ENCODE data around the gene FGF22. TPM values are rescaled to one million over a fixed set of nuclear protein-coding genes. Genes with fewer than 3 reads are reported as not detected.

The FGF22 gene
- polyA plus RNA-seq, 3 donors: not detected

- WGBS (ENCODE audit: insufficient coverage): 48% methylated on average over 22 of the region's 22 CpGs
- peak; percentile 43 to 58 (median 55) for DNase-seq
- Mint-ChIP-seq H3K4me3 (no peak overlapping the region), H3K4me1 (peaks cover 17% of the 10 kb centered on the region), H3K36me3 (no peaks in the 10 kb centered on the region), H3K9me3 (peaks cover 0 to 6% (median 2%) of the 10 kb centered on the region in 7 donors), H3K27ac (peak overlapping the region in 1 of 7 donors; percentile 40), H3K27me3 (ENCODE audit: low read depth in 3 of 3) (peaks cover 11 to 40% (median 13%) of the 10 kb centered on the region in 3 donors)
- H3K27me3 ChIP-seq (ENCODE audit: control insufficient read depth in 2 of 2, insufficient read depth in 2 of 2, low read length in 2 of 2): peaks cover 0 to 18% of the 10 kb centered on the region in 2 donors
- peak overlapping the region; percentile 47 for H3K4me2 ChIP-seq (replicated peaks; ENCODE audit: extremely low read depth, low read length, poor library complexity, severe bottlenecking)
- no peaks in the 10 kb centered on the region for H3K9me3 ChIP-seq (replicated peaks in 1 of 2; ENCODE audit: control insufficient read depth in 1 of 2, insufficient read depth in 1 of 2, low read length in 2 of 2)
- H3K4me1 ChIP-seq (ENCODE audit: control insufficient read depth in 1 of 2, insufficient read depth in 2 of 2, low read length in 2 of 2): peaks cover 30 to 34% of the 10 kb centered on the region in 2 donors
- H4K20me1 ChIP-seq (ENCODE audit: insufficient read depth, low read length): no peaks in the 10 kb centered on the region
- H3K9ac ChIP-seq (ENCODE audit: insufficient read depth, low read length, poor library complexity, severe bottlenecking): peak overlapping the region; percentile 53
- no peaks in the 10 kb centered on the region for H3K36me3 ChIP-seq (replicated peaks in 1 of 2; ENCODE audit: control insufficient read depth in 1 of 2, insufficient read depth in 2 of 2, low read length in 2 of 2)
- H3K79me2 ChIP-seq (ENCODE audit: insufficient read depth, low read length): no peaks in the 10 kb centered on the region
- peak overlapping the region; percentile 35 to 73 for H3K27ac ChIP-seq (ENCODE audit: low read depth in 1 of 2, low read length in 2 of 2)
- H3K4me3 ChIP-seq (replicated peaks in 1 of 3; ENCODE audit: low read depth in 2 of 3, low read length in 3 of 3): peak overlapping the region in 1 of 3 experiments; percentile 34
- intact Hi-C loops (cut with micrococcal nuclease): no loop called here
- H2AFZ ChIP-seq (ENCODE audit: insufficient read depth, low read depth, low read length, poor library complexity, severe bottlenecking): peak overlapping the region; percentile 50
- TF ChIP-seq CTCF (IDR thresholded peaks at IDR 0.05): no peak
Measured at GRCh38 chr19:609004-609346, 30.7 kb upstream of the FGF22 start.

GRCh38 chr19:610071-610800, 29.4 kb upstream of the FGF22 start:
- H3K4me1 Mint-ChIP-seq: peaks cover 17% of the 10 kb centered on the region
- H3K27me3 Mint-ChIP-seq (ENCODE audit: low read depth in 3 of 3): peaks cover 20 to 52% (median 21%) of the 10 kb centered on the region in 3 donors
- no peaks in the 10 kb centered on the region for H3K79me2 ChIP-seq (ENCODE audit: insufficient read depth, low read length)
- intact Hi-C loops (cut with micrococcal nuclease): no loop called here
- peak overlapping the region; percentile 67 to 84 for H3K4me3 Mint-ChIP-seq
- H3K27me3 ChIP-seq (ENCODE audit: control insufficient read depth in 2 of 2, insufficient read depth in 2 of 2, low read length in 2 of 2): peaks cover 0 to 30% of the 10 kb centered on the region in 2 donors
- H3K4me3 ChIP-seq (replicated peaks in 1 of 3; ENCODE audit: low read depth in 2 of 3, low read length in 3 of 3): peak overlapping the region; percentile 7 to 59 (median 36)
- peaks cover 0 to 4% (median 0%) of the 10 kb centered on the region in 7 donors for H3K9me3 Mint-ChIP-seq
- 49% methylated on average over 25 of the region's 38 CpGs for WGBS (ENCODE audit: insufficient coverage)
- no peaks in the 10 kb centered on the region for H3K36me3 ChIP-seq (replicated peaks in 1 of 2; ENCODE audit: control insufficient read depth in 1 of 2, insufficient read depth in 2 of 2, low read length in 2 of 2)
- peak overlapping the region; percentile 63 for H3K4me2 ChIP-seq (replicated peaks; ENCODE audit: extremely low read depth, low read length, poor library complexity, severe bottlenecking)
- H3K36me3 Mint-ChIP-seq: no peaks in the 10 kb centered on the region
- H3K27ac ChIP-seq (ENCODE audit: low read depth in 1 of 2, low read length in 2 of 2): no peak overlapping the region
- peaks cover 30 to 34% of the 10 kb centered on the region in 2 donors for H3K4me1 ChIP-seq (ENCODE audit: control insufficient read depth in 1 of 2, insufficient read depth in 2 of 2, low read length in 2 of 2)
- peak overlapping the region; percentile 75 for H2AFZ ChIP-seq (ENCODE audit: insufficient read depth, low read depth, low read length, poor library complexity, severe bottlenecking)
- peak overlapping the region in 1 of 7 donors; percentile 69 for H3K27ac Mint-ChIP-seq
- H3K9me3 ChIP-seq (replicated peaks in 1 of 2; ENCODE audit: control insufficient read depth in 1 of 2, insufficient read depth in 1 of 2, low read length in 2 of 2): no peaks in the 10 kb centered on the region
- DNase-seq: no peak
- TF ChIP-seq CTCF (IDR thresholded peaks at IDR 0.05): no peak
- H4K20me1 ChIP-seq (ENCODE audit: insufficient read depth, low read length): no peaks in the 10 kb centered on the region
- H3K9ac ChIP-seq (ENCODE audit: insufficient read depth, low read length, poor library complexity, severe bottlenecking): peak overlapping the region; percentile 27

Data from CD14-positive monocyte (primary cell).